Measurements from ENCODE around the gene GTF2B.
"Not testable (repeated sequence)": the region's sequence is repeated elsewhere in the genome, so short reads cannot be mapped to it uniquely, and the experiment has no call there.

Gene GTF2B

DNA sequence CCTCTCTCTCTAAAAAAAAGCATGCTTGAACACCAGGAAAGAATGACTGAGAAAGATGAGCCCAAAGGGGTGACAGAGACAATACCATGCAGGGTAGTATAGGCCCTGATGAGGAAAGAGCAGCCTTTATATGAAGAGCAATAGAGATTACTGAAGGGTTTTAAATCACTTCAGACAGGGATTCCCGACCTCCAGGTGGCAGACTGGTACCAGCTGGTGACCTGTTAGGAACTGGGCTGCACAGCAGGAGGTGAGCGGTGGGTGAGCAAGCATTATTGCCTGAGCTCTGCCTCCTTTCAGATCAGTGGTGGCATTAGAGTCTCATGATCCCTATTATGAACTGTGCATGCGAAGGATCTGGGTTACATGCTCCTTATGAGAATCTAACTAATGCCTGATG is 30.8 kb upstream of the GTF2B start:
- TF ChIP-seq, protein P1, sequence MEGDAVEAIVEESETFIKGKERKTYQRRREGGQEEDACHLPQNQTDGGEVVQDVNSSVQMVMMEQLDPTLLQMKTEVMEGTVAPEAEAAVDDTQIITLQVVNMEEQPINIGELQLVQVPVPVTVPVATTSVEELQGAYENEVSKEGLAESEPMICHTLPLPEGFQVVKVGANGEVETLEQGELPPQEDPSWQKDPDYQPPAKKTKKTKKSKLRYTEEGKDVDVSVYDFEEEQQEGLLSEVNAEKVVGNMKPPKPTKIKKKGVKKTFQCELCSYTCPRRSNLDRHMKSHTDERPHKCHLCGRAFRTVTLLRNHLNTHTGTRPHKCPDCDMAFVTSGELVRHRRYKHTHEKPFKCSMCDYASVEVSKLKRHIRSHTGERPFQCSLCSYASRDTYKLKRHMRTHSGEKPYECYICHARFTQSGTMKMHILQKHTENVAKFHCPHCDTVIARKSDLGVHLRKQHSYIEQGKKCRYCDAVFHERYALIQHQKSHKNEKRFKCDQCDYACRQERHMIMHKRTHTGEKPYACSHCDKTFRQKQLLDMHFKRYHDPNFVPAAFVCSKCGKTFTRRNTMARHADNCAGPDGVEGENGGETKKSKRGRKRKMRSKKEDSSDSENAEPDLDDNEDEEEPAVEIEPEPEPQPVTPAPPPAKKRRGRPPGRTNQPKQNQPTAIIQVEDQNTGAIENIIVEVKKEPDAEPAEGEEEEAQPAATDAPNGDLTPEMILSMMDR (IDR thresholded peaks at IDR 0.05; ENCODE audit: control insufficient read depth, extremely low read depth, insufficient read depth): 0 out of 2 replicates have a peak, but pooled peaks have one; percentile 2
- H3K4me3 ChIP-seq (ENCODE audit: low read depth, low read length): no peak overlapping the region
- DNase-seq (ENCODE audit: low read depth): no peak

DNA sequence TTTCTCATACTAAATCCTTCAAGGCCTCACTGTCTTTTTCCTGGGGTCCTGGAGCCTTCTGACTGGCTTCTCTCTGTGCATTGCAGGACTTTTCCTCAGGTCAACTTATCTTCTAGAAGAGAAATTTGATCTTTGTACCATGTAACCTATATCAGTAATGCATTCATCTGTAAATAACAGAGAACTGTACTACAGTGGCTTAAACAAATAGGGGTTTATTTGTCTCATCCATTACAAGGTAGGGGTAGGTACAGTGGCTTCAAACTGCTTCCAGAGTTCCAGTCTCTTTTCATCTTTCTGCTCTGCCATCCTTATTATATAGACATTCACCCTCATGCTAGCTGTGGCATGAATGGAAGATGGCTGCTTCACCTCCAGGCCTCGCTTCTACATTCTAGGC is 29.5 kb upstream of the GTF2B start:
- no peak for DNase-seq (ENCODE audit: low read depth)
- TF ChIP-seq, protein P1 (IDR thresholded peaks at IDR 0.05; ENCODE audit: control insufficient read depth, extremely low read depth, insufficient read depth): no peak
- H3K4me3 ChIP-seq (ENCODE audit: low read depth, low read length): no peak overlapping the region

DNA sequence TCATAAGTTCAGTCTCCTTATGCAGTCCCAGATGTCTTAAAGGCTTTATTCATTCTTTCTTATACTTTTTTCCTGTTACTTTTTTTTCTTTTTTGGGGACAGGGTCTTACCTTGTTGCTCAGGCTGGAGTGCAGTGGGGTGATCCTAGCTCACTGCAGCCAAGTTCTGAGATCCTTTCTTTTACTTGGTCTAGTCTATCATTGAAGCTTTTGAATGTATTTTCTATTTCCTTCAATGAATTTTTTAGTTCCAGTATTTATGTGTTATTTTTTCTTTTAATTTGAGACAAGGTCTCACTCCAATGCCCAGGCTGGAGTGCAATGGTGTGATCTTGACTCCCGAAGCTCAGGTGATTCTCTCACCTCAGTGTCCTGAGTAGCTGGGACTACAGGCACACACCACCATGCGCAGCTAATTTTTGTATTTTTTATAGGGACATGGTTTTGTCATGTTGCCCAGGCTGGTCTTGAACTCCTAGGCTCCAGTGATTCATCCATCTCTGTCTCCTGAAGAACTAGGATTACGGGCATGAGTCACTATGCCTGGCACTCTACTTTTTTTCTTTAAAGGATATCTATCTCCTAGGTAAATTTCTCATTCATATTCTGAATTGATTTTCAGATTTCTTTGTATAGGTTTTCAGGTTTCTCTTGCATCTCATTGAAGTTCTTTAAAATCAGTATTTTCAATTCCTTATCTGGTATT is 26.1 kb upstream of the GTF2B start:
- TF ChIP-seq, protein P1 (IDR thresholded peaks at IDR 0.05; ENCODE audit: control insufficient read depth, extremely low read depth, insufficient read depth): no peak
- DNase-seq (ENCODE audit: low read depth): no peak
- H3K4me3 ChIP-seq (ENCODE audit: low read depth, low read length): no peak overlapping the region

DNA sequence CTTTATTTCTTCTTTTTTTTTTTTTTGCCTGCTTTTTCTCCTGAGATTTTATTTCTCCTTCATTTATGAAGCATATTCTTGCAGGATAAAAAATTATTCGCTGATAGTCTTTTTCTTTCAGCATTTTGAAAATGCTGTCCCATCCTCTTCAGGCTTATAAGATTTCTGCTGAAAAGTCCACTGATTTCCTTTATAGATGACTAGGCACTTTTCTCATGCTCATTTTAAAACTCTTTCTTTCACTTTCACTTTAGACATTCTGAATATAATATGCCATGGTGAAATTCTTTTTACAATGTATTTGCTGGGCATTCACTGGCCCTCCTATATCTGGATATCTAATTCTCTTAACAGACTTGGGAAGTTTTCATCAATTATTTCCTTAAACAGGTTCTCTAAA is 25.5 kb upstream of the GTF2B start:
- TF ChIP-seq, protein P1 (IDR thresholded peaks at IDR 0.05; ENCODE audit: control insufficient read depth, extremely low read depth, insufficient read depth): no peak

DNA sequence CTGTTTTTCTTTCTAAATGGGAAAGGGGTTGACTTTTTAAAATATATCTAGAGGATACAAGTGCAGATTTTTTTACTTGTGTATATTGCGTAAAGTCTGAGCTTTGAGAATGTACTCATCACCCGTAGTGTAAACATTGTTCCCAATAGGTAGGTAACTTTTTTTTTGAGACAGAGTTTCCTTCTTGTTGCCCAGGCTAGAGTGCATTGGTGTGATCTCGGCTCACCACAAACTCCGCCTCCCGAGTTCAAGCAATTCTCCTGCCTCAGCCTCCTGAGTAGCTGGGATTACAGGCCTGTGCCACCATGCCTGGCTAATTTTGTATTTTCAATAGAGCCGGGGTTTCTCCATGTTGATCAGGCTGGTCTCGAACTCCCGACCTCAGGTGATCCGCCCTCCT is 20.4 kb upstream of the GTF2B start:
- H3K4me3 ChIP-seq (ENCODE audit: low read depth, low read length); DNase-seq (ENCODE audit: low read depth): not testable (repeated sequence)

More for the DNA sequence above, 25.5 kb upstream of the GTF2B start:
- no peak overlapping the region for H3K4me3 ChIP-seq (ENCODE audit: low read depth, low read length)
- DNase-seq (ENCODE audit: low read depth): no peak

DNA sequence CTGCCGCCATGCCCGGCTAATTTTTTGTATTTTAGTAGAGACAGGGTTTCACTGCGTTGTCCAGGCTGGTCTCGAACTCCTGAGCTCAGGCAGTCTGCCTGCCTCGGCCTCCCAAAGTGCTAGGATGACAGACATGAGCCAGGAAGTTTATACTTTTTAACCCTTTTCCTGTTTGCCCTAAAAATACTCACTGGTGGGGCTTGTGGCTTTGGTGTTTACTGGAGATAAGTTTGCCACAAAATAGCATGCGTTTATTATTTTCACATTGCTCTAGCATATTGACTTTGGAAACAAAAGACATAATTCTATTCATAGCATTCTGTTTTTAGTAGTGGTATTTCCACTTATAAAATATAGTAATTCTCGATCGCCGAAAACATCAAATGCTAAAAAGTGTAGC is 19.8 kb upstream of the GTF2B start:
- no peak for DNase-seq (ENCODE audit: low read depth)
- TF ChIP-seq, protein P1 (IDR thresholded peaks at IDR 0.05; ENCODE audit: control insufficient read depth, extremely low read depth, insufficient read depth): no peak
- no peak overlapping the region for H3K4me3 ChIP-seq (ENCODE audit: low read depth, low read length)

DNA sequence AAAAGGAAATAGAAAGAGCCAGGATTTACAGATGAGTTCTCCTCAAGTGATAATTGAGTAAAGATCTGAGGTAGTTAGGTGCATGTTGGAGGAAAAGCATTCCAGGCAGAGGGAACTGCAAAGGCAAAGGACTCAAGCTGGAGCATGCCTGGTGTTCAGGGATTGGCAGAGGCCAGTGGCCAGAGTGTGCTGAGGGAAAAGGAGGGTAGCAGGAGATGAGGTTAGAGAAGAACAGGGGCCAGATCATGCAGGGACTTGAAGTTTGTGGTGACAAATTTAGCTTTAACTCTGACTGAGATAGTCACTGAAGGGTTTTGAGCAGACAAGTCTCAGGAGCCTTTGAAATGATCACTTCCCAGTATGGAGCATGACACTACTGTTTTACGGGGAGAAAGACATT is 19.0 kb upstream of the GTF2B start:
- no peak for DNase-seq (ENCODE audit: low read depth)
- TF ChIP-seq, protein P1 (IDR thresholded peaks at IDR 0.05; ENCODE audit: control insufficient read depth, extremely low read depth, insufficient read depth): no peak
- H3K4me3 ChIP-seq (ENCODE audit: low read depth, low read length): no peak overlapping the region
